Neural progenitor cell (in vitro differentiated cells): ENCODE measurements around the gene SSR4. TPM values are rescaled to one million over a fixed set of nuclear protein-coding genes. Genes with fewer than 3 reads are reported as not detected.

Experiments used
- DNase-seq: peaks from one replicate; pipeline ENCODE4 v3.0.0-alpha.2; 2016; ENCODE audit warnings: low spot score
- H2AFZ ChIP-seq: fragments of 200-600 bp; sonication (generic); replicated peaks from 2 replicates; pipeline ENCODE4 v1.6.1; 2016; ENCODE audit warnings: antibody characterized with exemption
- H3F3A ChIP-seq: fragments of 200-600 bp; sonication (generic); 2 replicates; pipeline ENCODE4 v1.6.1; 2016; ENCODE audit warnings: antibody characterized with exemption, low read depth
- H3K27ac ChIP-seq: fragments of 200-600 bp; sonication (generic); 2 replicates; pipeline ENCODE4 v1.5.1; 2016; ENCODE audit warnings: mild to moderate bottlenecking
- H3K27me3 ChIP-seq: fragments of 200-600 bp; sonication (generic); 2 replicates; pipeline ENCODE4 v1.6.1; 2016; ENCODE audit warnings: mild to moderate bottlenecking, moderate library complexity
- H3K36me3 ChIP-seq: fragments of 200-600 bp; sonication (generic); 2 replicates; pipeline ENCODE4 v1.5.1; 2016
- H3K4me1 ChIP-seq: fragments of 200-600 bp; sonication (generic); 2 replicates; pipeline ENCODE4 v1.6.1; 2016; ENCODE audit warnings: mixed run types
- H3K4me2 ChIP-seq: fragments of 200-600 bp; sonication (generic); 2 replicates; pipeline ENCODE4 v1.6.1; 2016
- H3K4me3 ChIP-seq: fragments of 200-600 bp; sonication (generic); 2 replicates; pipeline ENCODE4 v1.5.1; 2016
- H3K79me2 ChIP-seq: fragments of 200-600 bp; sonication (generic); 2 replicates; pipeline ENCODE4 v1.6.1; 2016; ENCODE audit warnings: low read depth
- H3K9ac ChIP-seq: fragments of 200-600 bp; sonication (generic); 2 replicates; pipeline ENCODE4 v1.6.1; 2016
- H3K9me3 ChIP-seq: fragments of 200-600 bp; sonication (generic); 2 replicates; pipeline ENCODE4 v1.5.1; 2016; ENCODE audit warnings: low read depth
- H4K20me1 ChIP-seq: fragments of 200-600 bp; sonication (generic); 2 replicates; pipeline ENCODE4 v1.6.1; 2016; ENCODE audit warnings: low read depth
- H3K27ac Mint-ChIP-seq: 3 replicates; pipeline ENCODE4 v1.8.0; 2021; ENCODE audit warnings: mixed read lengths
- H3K27me3 Mint-ChIP-seq: 2 replicates; pipeline ENCODE4 v1.8.0; 2022; ENCODE audit warnings: low read depth, mild to moderate bottlenecking, inconsistent platforms, moderate library complexity, mixed read lengths; ENCODE audit not compliant: insufficient read depth
- H3K36me3 Mint-ChIP-seq: 3 replicates; pipeline ENCODE4 v1.8.0; 2021; ENCODE audit warnings: mixed read lengths
- H3K4me1 Mint-ChIP-seq: 3 replicates; pipeline ENCODE4 v1.8.0; 2021; ENCODE audit warnings: mixed read lengths
- H3K4me3 Mint-ChIP-seq: 3 replicates; pipeline ENCODE4 v1.8.0; 2021; ENCODE audit warnings: mild to moderate bottlenecking, moderate library complexity, mixed read lengths
- H3K9me3 Mint-ChIP-seq: 3 replicates; pipeline ENCODE4 v1.8.0; 2020; ENCODE audit warnings: mixed read lengths
- CTCF ChIP-seq: fragments of 200-600 bp; sonication (generic); IDR thresholded peaks from 2 replicates; pipeline ENCODE4 v1.5.1; 2017; ENCODE audit warnings: antibody characterized with exemption, mild to moderate bottlenecking
- EZH2 ChIP-seq: fragments of 200-600 bp; sonication (generic); IDR thresholded peaks from 2 replicates; pipeline ENCODE4 v1.6.1; 2017; ENCODE audit warnings: antibody characterized with exemption, mild to moderate bottlenecking, moderate library complexity
- EZH2phosphoT487 ChIP-seq: fragments of 200-600 bp; sonication (generic); IDR thresholded peaks from 2 replicates; pipeline ENCODE4 v1.6.1; 2017; ENCODE audit warnings: antibody characterized with exemption
- total RNA-seq: library from RNA; depleted of rRNA; stranded (reverse); fragments of >200 nt; gene quantifications from 2 replicates; pipeline ENCODE4 v1.2.3, GENCODE V29; 2015; ENCODE audit warnings: low replicate concordance

The SSR4 gene
- total RNA-seq, 1 donor from 2014 or later, result 58.4 TPM

- H4K20me1 ChIP-seq, result no peaks in the 10 kb centered on the region
- H3K79me2 ChIP-seq, result no peaks in the 10 kb centered on the region
- no peak overlapping the region for H3K4me2 ChIP-seq
- no peak overlapping the region for H3K9ac ChIP-seq
- H3K4me3 ChIP-seq, result no peak overlapping the region
- no peaks in the 10 kb centered on the region for H3K36me3 Mint-ChIP-seq
- no peaks in the 10 kb centered on the region for H3F3A ChIP-seq
- peaks cover 2% of the 10 kb centered on the region for H3K4me1 Mint-ChIP-seq
- H3K27me3 Mint-ChIP-seq, result peaks cover 2% of the 10 kb centered on the region
- H3K27me3 ChIP-seq, result no peaks in the 10 kb centered on the region
- no peak overlapping the region for H2AFZ ChIP-seq
- H3K27ac ChIP-seq, result no peak overlapping the region
- peaks cover 5% of the 10 kb centered on the region for H3K9me3 Mint-ChIP-seq
- no peaks in the 10 kb centered on the region for H3K4me1 ChIP-seq
- no peaks in the 10 kb centered on the region for H3K9me3 ChIP-seq
- no peak overlapping the region for H3K27ac Mint-ChIP-seq
- DNase-seq, result no peak
- TF ChIP-seq EZH2phosphoT487 (no peak), EZH2 (no peak), CTCF (no peak)
- no peaks in the 10 kb centered on the region for H3K36me3 ChIP-seq
- no peak overlapping the region for H3K4me3 Mint-ChIP-seq
Observed at GRCh38 chrX:153774576-153775292, 19.7 kb upstream of the SSR4 start.

- H3K27me3 Mint-ChIP-seq, result peaks cover 2% of the 10 kb centered on the region
Observed at GRCh38 chrX:153775293-153776119, 19.0 kb upstream of the SSR4 start.

GRCh38 chrX:153776120-153776599 is 18.3 kb upstream of the SSR4 start:
- no peak overlapping the region for H3K4me2 ChIP-seq
- Mint-ChIP-seq H3K36me3 (no peaks in the 10 kb centered on the region), H3K9me3 (peaks cover 4% of the 10 kb centered on the region), H3K27me3 (peaks cover 2% of the 10 kb centered on the region), H3K27ac (no peak overlapping the region), H3K4me3 (no peak overlapping the region), H3K4me1 (peaks cover 8% of the 10 kb centered on the region)
- no peaks in the 10 kb centered on the region for H3F3A ChIP-seq
- H3K79me2 ChIP-seq, result no peaks in the 10 kb centered on the region
- no peak overlapping the region for H3K4me3 ChIP-seq
- H3K4me1 ChIP-seq, result no peaks in the 10 kb centered on the region
- no peak for DNase-seq
- H4K20me1 ChIP-seq, result no peaks in the 10 kb centered on the region
- no peak overlapping the region for H2AFZ ChIP-seq
- no peak overlapping the region for H3K27ac ChIP-seq
- H3K9me3 ChIP-seq, result no peaks in the 10 kb centered on the region
- H3K9ac ChIP-seq, result no peak overlapping the region
- H3K27me3 ChIP-seq, result no peaks in the 10 kb centered on the region
- H3K36me3 ChIP-seq, result no peaks in the 10 kb centered on the region
- no peak for TF ChIP-seq EZH2phosphoT487
- no peak for TF ChIP-seq CTCF
- TF ChIP-seq EZH2, result no peak

More at GRCh38 chrX:153775293-153776119, 19.0 kb upstream of the SSR4 start:
- H3K4me3 ChIP-seq, result no peak overlapping the region
- H3K4me2 ChIP-seq, result no peak overlapping the region
- H3K4me3 Mint-ChIP-seq, result no peak overlapping the region
- peaks cover 8% of the 10 kb centered on the region for H3K4me1 Mint-ChIP-seq
- peaks cover 4% of the 10 kb centered on the region for H3K9me3 Mint-ChIP-seq
- H3K27me3 ChIP-seq, result no peaks in the 10 kb centered on the region
- no peak for DNase-seq
- H3K9ac ChIP-seq, result no peak overlapping the region
- no peak overlapping the region for H2AFZ ChIP-seq
- H4K20me1 ChIP-seq, result no peaks in the 10 kb centered on the region
- no peaks in the 10 kb centered on the region for H3K79me2 ChIP-seq
- no peaks in the 10 kb centered on the region for H3K36me3 ChIP-seq
- TF ChIP-seq EZH2 (no peak), CTCF (no peak), EZH2phosphoT487 (no peak)
- no peak overlapping the region for H3K27ac Mint-ChIP-seq
- no peaks in the 10 kb centered on the region for H3F3A ChIP-seq
- no peaks in the 10 kb centered on the region for H3K9me3 ChIP-seq
- H3K36me3 Mint-ChIP-seq, result no peaks in the 10 kb centered on the region
- H3K27ac ChIP-seq, result no peak overlapping the region
- no peaks in the 10 kb centered on the region for H3K4me1 ChIP-seq
